Muscle of leg (tissue), 11 donors: ENCODE data around the gene DNAJB6. TPM values are rescaled to one million over a fixed set of nuclear protein-coding genes. Genes with fewer than 3 reads are reported as not detected.
"Not testable (repeated sequence)": the region's sequence is repeated elsewhere in the genome, so short reads cannot be mapped to it uniquely, and the experiment has no call there.

ENCODE experiments used
- DNase-seq: peaks from one replicate; pipeline ENCODE4 v3.0.0; 2013
- H3K27ac ChIP-seq: one replicate; pipeline ENCODE4 v1.5.1; 2013; ENCODE audit warnings: mild to moderate bottlenecking, low read length, control low read depth
- H3K27me3 ChIP-seq: one replicate; pipeline ENCODE4 v1.6.1; 2013; ENCODE audit warnings: low read length; ENCODE audit not compliant: control insufficient read depth, insufficient read depth
- H3K36me3 ChIP-seq: one replicate; pipeline ENCODE4 v1.6.1; 2013; ENCODE audit warnings: low read length; ENCODE audit not compliant: control insufficient read depth, insufficient read depth
- H3K4me1 ChIP-seq: one replicate; pipeline ENCODE4 v1.6.1; 2013; ENCODE audit warnings: low read length; ENCODE audit not compliant: control insufficient read depth, insufficient read depth
- H3K4me3 ChIP-seq: one replicate; pipeline ENCODE4 v1.5.1; 2013; ENCODE audit warnings: low read length, control low read depth
- H3K9me3 ChIP-seq: replicated peaks from 2 replicates; pipeline ENCODE4 v1.6.1; 2013; ENCODE audit warnings: low read depth, low read length; ENCODE audit not compliant: control insufficient read depth
- WGBS: methylation state at CpG from one replicate; pipeline ENCODE4 v1.1.5; 2013; ENCODE audit warnings: missing lambda C conversion rate; ENCODE audit not compliant: insufficient coverage; 5-methylcytosine and 5-hydroxymethylcytosine counted together
- polyA plus RNA-seq, 8 donors: library from polyadenylated mRNA; unstranded; fragments of 120-200 nt; gene quantifications; one replicate each; pipeline versions ENCODE4 v1.2.1 to v1.2.3, GENCODE V29; 2013; ENCODE audit warnings: inconsistent platforms in 1 of 8, low replicate concordance in 1 of 8; ENCODE audit not compliant: insufficient read length in 8 of 8, insufficient read depth in 1 of 8
- total RNA-seq: library from RNA; stranded (reverse); fragments of 120-200 nt; gene quantifications from one replicate; pipeline ENCODE4 v1.2.4, GENCODE V29; 2013

Gene DNAJB6
- total and polyA plus RNA-seq, 9 donors, result 76.1 to 137 (median 121) TPM

DNA sequence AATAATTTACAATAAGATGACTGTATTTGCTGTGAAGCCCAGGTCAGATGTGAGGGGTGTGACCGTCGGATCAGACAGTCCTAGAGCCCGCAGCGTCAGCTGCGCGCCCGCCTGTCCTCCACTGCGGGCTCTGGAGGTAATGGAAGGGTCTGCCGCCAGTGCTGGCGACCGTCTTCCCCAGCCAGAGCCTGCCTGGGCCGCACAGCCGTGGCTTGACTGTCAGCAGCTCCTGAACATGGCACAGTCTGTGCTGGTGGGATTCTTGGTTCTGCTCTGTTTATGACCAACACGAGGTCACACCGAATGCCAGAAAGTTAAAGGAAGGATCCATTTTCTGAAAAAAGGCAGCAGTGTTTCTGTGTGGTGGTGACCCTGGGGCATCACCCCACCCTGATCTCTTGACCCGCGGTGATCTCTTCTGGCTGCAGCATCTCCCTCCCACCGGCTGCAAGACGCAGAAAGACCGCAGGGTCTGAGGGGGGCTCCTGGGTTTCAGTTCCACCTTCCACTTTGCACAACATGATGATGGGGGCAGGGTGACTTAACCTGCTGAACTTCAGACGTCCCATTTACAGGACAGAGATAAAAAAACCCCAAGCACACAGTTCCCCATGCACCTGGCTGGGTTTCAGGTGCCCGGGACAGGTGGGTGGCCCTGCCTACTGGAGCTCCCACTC lies 103.7 kb downstream of the DNAJB6 start:
- no peak for DNase-seq
- no peak overlapping the region for H3K4me3 ChIP-seq
- 94% methylated on average over 17 of the region's 22 CpGs for WGBS
- H3K27me3 ChIP-seq, result no peaks in the 10 kb centered on the region
- H3K27ac ChIP-seq, result no peak overlapping the region
- H3K4me1 ChIP-seq, result no peaks in the 10 kb centered on the region
- H3K36me3 ChIP-seq, result no peaks in the 10 kb centered on the region
- H3K9me3 ChIP-seq, result no peaks in the 10 kb centered on the region

DNA sequence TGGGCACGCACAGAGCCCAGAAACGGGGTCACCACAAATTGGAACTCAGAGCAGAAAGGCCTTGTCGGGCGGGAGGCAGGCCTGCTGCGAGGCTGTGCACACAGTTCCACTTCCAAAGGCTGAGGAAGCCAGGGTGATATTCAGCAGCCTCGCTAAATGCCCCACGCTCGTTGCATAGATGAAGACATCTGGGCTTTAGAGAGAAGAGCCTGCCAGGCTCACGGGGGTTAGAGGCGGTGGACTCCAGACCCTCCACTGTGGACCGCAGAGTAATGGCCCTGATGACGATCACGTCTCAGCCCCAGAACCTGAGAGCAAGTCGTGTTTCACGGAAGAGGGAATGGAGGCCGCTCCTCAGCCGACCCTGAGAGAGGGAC lies 104.2 kb downstream of the DNAJB6 start:
- Histone ChIP-seq H3K36me3 (no peaks in the 10 kb centered on the region), H3K4me1 (no peaks in the 10 kb centered on the region), H3K4me3 (no peak overlapping the region), H3K27ac (no peak overlapping the region), H3K27me3 (no peaks in the 10 kb centered on the region), H3K9me3 (no peaks in the 10 kb centered on the region)
- 88% methylated on average over 17 of the region's 17 CpGs for WGBS
- DNase-seq, result no peak

DNA sequence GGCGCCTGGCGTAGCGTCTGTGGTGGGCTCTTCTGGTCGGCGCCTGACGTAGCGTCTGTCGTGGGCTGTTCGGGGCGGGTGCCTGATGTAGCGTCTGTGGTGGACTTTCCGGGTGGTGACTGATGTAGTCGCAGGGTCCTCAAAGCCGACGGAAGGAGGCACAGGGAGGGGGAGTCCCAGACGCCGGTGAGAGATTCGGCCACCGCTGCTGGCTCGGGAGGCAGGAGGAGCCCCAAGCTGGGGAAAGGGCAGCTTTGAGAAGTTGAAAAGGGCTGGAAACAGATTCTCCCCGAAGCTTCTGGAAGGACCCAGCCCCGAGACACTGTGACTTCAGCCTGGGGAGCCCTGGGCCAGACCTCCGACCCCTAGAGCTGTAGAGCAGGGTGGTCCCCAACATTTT lies 105.7 kb downstream of the DNAJB6 start:
- no peak for DNase-seq
- Histone ChIP-seq H3K27ac (no peak overlapping the region), H3K4me3 (no peak overlapping the region), H3K27me3 (no peaks in the 10 kb centered on the region), H3K4me1 (no peaks in the 10 kb centered on the region), H3K36me3 (no peaks in the 10 kb centered on the region), H3K9me3 (no peaks in the 10 kb centered on the region)
- WGBS, result 94% methylated on average over 22 of the region's 23 CpGs

DNA sequence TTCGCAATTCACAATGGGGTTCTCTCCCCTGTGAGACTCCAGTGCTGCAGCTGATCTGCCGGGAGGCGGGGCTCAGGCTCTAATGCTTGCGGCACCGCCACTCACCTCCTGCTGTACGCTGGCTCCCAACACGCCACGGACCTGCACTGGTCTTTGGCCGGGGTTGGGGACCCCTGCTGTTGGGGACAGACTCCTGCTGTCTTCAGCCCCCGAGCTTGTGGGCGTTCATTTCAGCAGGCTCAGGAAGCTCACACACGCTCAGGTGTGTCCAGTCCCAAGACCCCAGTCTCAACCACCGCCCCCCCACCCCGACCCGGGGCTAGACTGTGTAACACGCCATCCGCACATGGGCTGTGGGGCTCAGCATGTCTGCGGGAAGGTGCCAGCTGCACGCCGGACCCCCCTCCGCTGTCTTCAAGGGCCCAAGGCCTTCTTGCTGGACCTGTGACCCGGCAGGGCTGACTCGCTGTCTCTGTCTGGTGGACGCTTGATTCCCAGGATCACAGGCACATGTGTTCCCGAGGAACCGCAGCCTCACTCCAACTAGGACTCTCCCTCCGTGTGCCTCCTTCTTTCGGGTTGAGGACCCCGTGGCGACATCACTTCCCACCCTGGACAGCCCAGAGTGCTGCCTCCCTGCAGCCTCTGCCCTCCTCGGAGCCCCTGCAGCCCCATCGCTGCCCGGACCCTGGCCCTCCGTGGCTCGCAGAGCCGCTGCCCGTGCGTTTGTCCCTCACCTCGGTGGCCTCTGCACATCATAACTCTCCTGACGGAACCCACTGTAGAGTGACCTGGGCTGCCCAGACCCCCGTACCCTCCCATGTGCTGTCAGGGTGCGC lies 106.4 kb downstream of the DNAJB6 start:
- no peak for DNase-seq
- Histone ChIP-seq H3K9me3 (no peaks in the 10 kb centered on the region), H3K27ac (no peak overlapping the region), H3K4me1 (no peaks in the 10 kb centered on the region), H3K36me3 (no peaks in the 10 kb centered on the region), H3K4me3 (no peak overlapping the region), H3K27me3 (no peaks in the 10 kb centered on the region)
- 88% methylated on average over 33 of the region's 42 CpGs for WGBS

DNA sequence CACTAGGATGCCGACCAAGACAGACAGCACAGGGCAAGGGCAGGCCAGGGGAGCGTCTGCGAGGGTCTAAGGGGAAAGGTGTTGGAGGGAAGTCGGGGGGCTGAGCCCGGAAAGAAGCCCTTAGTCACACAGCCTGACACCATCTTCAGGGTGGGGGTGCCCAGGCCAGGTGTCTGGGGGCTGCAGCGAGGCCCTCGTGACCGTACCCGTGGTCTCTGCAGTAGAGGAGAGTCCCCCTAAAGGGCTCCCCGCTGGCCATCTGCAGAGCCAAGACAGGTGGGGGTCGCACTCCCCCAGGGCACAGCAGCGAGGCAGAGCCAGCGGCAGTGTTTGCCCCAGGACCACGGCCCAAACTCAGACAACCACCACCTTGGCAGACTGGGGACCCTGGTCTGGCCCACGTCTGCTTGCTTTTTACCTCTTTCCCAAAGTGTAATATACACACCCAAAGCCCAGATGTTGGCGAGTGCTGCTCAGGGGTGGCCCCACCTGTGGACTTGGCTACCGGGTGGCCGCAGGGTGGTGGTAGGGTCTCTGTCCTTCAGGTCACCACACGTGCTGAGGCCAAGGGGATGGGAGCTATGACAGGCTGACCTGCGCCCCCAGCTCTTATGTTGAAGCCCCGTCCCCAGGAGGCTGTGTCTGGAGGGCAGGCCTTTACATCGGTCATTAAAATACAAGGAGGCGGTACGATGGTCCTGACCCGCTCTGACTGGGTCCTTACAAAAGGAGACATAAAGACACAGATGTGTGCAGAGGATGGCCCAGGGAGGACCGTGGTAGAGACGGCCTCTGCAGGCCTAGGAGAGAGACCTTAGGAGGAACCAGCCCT lies 107.4 kb downstream of the DNAJB6 start:
- Histone ChIP-seq H3K36me3 (no peaks in the 10 kb centered on the region), H3K9me3 (no peaks in the 10 kb centered on the region), H3K4me1 (no peaks in the 10 kb centered on the region), H3K4me3 (no peak overlapping the region), H3K27me3 (no peaks in the 10 kb centered on the region), H3K27ac (no peak overlapping the region)
- WGBS, result 81% methylated on average over 21 of the region's 27 CpGs
- DNase-seq, result no peak

DNA sequence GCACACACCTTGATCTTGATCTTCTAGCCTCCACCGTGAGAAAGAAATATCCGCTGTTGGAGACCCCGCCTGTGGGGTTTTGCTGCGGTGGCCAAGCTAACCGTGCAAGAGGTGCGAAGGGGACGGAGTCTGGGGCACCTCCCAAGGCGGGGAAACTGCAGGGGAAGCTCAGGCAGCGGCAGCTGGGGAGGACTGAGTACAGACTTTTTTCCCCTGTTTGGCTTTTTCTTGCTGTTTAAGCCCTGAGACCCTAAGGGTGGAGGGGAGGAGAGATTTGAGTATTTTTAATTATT lies 108.0 kb downstream of the DNAJB6 start:
- Histone ChIP-seq H3K36me3 (no peaks in the 10 kb centered on the region), H3K27me3 (no peaks in the 10 kb centered on the region), H3K9me3 (no peaks in the 10 kb centered on the region), H3K4me3 (no peak overlapping the region), H3K4me1 (no peaks in the 10 kb centered on the region), H3K27ac (no peak overlapping the region)
- WGBS, result 59% methylated on average over 9 of the region's 9 CpGs
- no peak for DNase-seq

DNA sequence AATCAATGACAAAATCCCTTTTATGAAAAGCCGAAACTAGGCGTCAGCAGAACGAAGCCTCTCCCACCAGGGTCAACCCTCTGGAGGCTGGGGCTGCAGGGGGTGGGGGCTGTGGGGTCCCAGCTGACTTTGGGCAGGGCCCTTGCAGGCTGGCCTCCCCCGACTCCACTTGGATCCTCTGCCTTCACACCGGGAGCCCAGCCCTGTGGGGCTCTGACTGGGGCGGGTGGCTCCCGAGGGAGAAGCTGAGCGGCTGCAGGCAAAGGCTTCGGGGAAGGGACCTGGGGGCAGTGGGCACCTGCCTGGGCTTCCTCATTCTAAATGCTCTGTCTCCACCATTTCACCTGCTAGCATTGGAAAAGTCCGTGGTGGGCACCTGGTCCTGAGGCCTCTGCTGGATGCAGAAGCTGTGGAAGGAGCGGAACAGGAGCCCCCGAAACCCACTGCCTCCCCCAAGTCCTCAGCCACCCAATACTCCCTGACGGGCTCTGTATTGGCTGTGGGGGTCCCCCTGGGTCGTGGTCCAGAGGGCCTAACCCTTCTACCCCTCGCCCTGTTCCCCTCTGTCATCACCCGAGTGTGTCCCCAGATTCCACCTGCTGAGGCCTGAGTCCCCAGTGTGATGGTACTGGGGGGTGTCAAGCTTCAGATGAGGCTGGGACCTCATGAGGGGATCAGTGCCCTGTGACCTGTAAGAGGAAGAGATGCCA lies 108.6 kb downstream of the DNAJB6 start:
- Histone ChIP-seq H3K36me3 (no peaks in the 10 kb centered on the region), H3K4me3 (no peak overlapping the region), H3K9me3 (no peaks in the 10 kb centered on the region), H3K27me3 (no peaks in the 10 kb centered on the region), H3K27ac (no peak overlapping the region), H3K4me1 (no peaks in the 10 kb centered on the region)
- DNase-seq, result no peak
- 58% methylated on average over 6 of the region's 16 CpGs for WGBS

DNA sequence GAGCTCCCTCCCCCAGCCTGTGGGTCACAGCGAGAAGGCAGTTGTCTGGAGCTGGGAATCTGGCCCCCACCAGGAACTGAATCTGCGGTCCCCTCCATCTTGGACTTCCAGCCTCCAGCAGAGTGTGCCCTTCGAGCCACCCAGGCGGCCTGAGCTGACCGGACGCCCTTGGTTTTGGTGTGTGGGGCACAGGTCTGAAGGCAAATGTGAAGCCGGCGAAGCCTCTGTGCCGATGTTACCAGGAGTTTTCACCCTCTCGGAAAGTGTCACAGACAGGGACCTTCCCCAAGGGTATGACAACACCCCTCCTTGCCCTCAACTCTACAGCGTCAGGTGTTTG lies 109.1 kb downstream of the DNAJB6 start:
- Histone ChIP-seq H3K4me3 (no peak overlapping the region), H3K4me1 (no peaks in the 10 kb centered on the region), H3K27me3 (no peaks in the 10 kb centered on the region), H3K27ac (no peak overlapping the region), H3K9me3 (no peaks in the 10 kb centered on the region), H3K36me3 (no peaks in the 10 kb centered on the region)
- DNase-seq, result no peak
- WGBS, result 94% methylated on average over 3 of the region's 11 CpGs

DNA sequence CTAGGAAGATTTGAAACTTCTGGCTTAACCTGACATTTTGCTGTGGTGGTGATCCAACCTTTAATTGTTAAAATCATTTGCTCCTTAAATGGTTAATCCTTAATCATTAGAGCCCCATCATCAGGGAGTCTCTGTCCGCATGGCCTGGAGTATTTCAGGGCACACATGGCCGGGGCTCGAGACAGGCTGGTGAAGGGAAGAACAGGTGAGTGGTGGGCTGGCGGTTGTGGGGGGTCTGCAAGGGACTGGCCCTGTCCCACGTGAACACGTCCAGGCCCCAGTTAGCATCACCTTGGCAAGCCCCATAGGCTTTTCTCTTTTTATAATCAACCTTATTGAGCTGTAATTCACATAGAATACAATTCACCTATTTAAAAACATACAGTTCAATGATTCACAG lies 109.5 kb downstream of the DNAJB6 start:
- Histone ChIP-seq H3K9me3 (no peaks in the 10 kb centered on the region), H3K4me3 (no peak overlapping the region), H3K4me1 (no peaks in the 10 kb centered on the region), H3K27ac (no peak overlapping the region), H3K36me3 (no peaks in the 10 kb centered on the region), H3K27me3 (no peaks in the 10 kb centered on the region)
- 43% methylated on average over 4 of the region's 6 CpGs for WGBS
- DNase-seq, result no peak

DNA sequence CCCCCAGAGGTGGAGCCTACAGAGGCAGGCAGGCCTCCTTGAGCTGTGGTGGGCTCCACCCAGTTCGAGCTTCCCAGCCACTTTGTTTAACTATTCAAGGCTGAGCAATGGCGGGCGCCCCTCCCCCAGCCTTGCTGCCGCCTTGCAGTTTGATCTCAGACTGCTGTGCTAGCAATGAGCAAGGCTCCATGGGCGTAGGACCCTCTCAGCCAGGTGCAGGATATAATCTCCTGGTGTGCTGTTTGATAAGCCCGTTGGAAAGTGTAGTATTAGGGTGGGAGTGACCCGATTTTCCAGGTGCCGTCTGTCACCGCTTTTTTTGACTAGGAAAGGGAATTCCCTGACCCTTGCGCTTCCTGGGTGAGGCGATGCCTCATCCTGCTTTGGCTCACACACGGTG lies 117.2 kb downstream of the DNAJB6 start:
- 88% methylated on average over 7 of the region's 12 CpGs for WGBS
- not testable (repeated sequence) for DNase-seq

More for the DNA sequence above, 117.2 kb downstream of the DNAJB6 start:
- not testable (repeated sequence) for H3K4me1 ChIP-seq, H3K36me3 ChIP-seq, H3K4me3 ChIP-seq, H3K27ac ChIP-seq, H3K9me3 ChIP-seq
- H3K27me3 ChIP-seq, result peaks cover 18% of the 10 kb centered on the region
